DOHH2 (cell line): Measurements from ENCODE around the gene LEAP2.

ENCODE experiments used
- CTCF ChIP-seq: fragments of 200-600 bp; sonication (generic); IDR thresholded peaks from one replicate; pipeline ENCODE4 v1.5.1; 2014; ENCODE audit warnings: antibody characterized with exemption, mild to moderate bottlenecking, low read depth, low read length; ENCODE audit not compliant: poor library complexity, severe bottlenecking
- EZH2phosphoT487 ChIP-seq: fragments of 200-600 bp; sonication (generic); IDR thresholded peaks from 2 replicates; pipeline ENCODE4 v1.6.1; 2017; ENCODE audit warnings: borderline replicate concordance, mild to moderate bottlenecking, antibody characterized with exemption, low read length, moderate library complexity, mixed read lengths

- TF ChIP-seq CTCF (no peak), EZH2phosphoT487 (no peak)
These were observed 17.3 kb downstream of the LEAP2 start for GRCh38 chr5:132890817-132891216.
